ENCODE results near the gene CHRNA9. TPM values are rescaled to one million over a fixed set of nuclear protein-coding genes. Genes with fewer than 3 reads are reported as not detected.

CHRNA9 gene
- total RNA-seq, 1 donor: 0.09 TPM

DNA sequence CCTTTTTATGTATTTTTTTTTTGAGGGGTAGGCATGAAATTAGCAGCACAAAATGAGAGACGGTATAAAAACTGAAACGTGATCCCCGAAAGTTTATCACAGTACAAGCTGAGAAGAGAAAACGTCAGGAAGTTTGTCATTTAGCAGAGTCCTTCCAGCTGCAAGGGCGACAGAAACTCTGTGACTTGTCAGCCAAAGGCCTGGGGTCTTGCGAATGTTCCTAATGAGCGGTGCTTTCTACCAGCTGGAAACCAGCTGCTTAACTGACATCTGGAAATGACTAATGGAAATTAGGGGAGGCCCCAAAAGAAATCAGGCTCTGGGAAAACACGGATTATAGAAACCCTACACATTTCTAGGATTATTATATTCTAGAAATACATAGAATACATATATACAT, 66.5 kb downstream of the CHRNA9 start:
- no peak for DNase-seq (ENCODE audit: low read depth)
- no peak for TF ChIP-seq CTCF (IDR thresholded peaks at IDR 0.05; ENCODE audit: insufficient read depth, low read length)
- no peak overlapping the region for H3K4me3 ChIP-seq (ENCODE audit: low read depth, low read length)

DNA sequence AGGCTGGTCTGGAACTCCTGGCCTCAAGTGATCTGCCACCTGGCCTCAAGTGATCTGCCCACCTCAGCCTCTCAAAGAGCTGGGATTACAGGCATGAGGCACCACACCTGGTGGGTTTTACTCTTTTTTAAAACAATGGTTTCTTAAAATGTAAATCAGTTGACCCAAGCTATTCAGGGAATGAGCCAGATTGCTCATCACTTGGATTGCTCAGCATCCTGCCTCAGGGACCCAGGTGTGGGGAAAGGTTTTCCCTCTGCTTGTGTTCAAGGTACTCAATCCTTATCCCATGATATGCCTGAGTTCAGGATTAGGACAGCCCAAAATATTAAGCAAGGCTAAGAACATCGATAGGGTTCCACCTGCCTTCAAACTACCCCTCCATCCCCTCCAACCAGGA, 67.4 kb downstream of the CHRNA9 start:
- no peak for TF ChIP-seq CTCF (IDR thresholded peaks at IDR 0.05; ENCODE audit: insufficient read depth, low read length)
- no peak overlapping the region for H3K4me3 ChIP-seq (ENCODE audit: low read depth, low read length)
- no peak for DNase-seq (ENCODE audit: low read depth)

- no peak for TF ChIP-seq CTCF (IDR thresholded peaks at IDR 0.05; ENCODE audit: insufficient read depth, low read length)
- DNase-seq (ENCODE audit: low read depth): no peak
- H3K4me3 ChIP-seq (ENCODE audit: low read depth, low read length): no peak overlapping the region
Observed at GRCh38 chr4:40403081-40403480, 67.9 kb downstream of the CHRNA9 start.

Small RNA genes lying within 50 kb of the gene (small RNA-seq; reads per million reads assigned to genes)
- not detected for gene RNU7-74P

Other genes starting within 250 kb of the CHRNA9 start
- not detected in 2 replicates for gene RHOH, start 138.3 kb upstream of the CHRNA9 start, total RNA-seq (ENCODE audit: low replicate concordance)

All from fibroblast of the aortic adventitia (primary cell).